ENCODE measurements around the gene TIMP3. TPM values are rescaled to one million over a fixed set of nuclear protein-coding genes. Genes with fewer than 3 reads are reported as not detected.

TIMP3 gene
- total RNA-seq, 1 experiment from 2014 or later = 0.14 TPM

DNA sequence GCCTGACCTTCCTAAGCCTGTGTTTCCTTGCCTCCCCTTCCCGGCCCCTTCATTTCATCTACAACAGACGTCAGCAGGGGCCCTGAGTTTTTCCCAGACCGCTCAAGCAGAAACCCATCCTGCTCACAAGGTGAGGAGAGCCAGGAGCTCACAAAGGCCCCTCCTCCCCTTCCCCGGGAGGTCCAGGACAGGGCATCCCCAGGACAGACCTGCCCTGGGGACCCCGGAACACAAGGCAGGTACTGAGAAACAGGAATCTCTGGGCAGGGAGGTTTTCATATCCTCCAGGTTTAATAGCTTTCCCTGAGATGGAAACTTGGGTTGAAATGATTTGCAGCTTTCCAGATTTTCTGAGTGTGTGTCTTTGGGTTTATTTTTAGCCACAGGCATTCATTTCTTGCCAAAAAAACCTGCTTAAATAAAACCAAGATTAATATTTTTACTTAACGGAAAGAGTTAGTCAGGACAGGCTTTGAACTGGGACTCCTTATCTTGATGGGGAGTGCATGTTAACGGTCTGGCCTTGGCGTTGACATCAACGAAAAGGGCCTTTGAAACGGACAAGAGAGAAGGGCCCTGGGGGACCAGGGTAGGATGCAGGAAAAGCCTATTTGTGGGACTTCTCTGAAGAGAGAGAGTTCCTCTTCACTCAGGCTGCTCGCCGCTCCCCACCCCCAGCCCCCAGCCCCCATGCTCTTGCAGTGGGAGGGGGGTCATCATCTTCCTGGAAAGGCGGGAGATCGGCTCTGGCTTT is 38.5 kb downstream of the TIMP3 start:
- no peak for DNase-seq (ENCODE audit: low read depth)
- in situ Hi-C loops (cut with HindIII; ENCODE audit: low pct_unique_long_range_greater_than_20kb, low sequenced_read_pairs) = no loop called here

GRCh38 chr22:32841175-32841574 is 39.7 kb downstream of the TIMP3 start:
- DNase-seq (ENCODE audit: low read depth) = no peak
- in situ Hi-C loops (cut with HindIII; ENCODE audit: low pct_unique_long_range_greater_than_20kb, low sequenced_read_pairs) = no loop called here

- no peak for DNase-seq (ENCODE audit: low read depth)
- in situ Hi-C loops (cut with HindIII; ENCODE audit: low pct_unique_long_range_greater_than_20kb, low sequenced_read_pairs) = no loop called here
Observed at GRCh38 chr22:32842486-32842885, 41.0 kb downstream of the TIMP3 start.

- in situ Hi-C loops (cut with HindIII; ENCODE audit: low pct_unique_long_range_greater_than_20kb, low sequenced_read_pairs) = no loop called here
- DNase-seq (ENCODE audit: low read depth) = no peak
Observed at GRCh38 chr22:32843300-32843699, 41.8 kb downstream of the TIMP3 start.

DNA sequence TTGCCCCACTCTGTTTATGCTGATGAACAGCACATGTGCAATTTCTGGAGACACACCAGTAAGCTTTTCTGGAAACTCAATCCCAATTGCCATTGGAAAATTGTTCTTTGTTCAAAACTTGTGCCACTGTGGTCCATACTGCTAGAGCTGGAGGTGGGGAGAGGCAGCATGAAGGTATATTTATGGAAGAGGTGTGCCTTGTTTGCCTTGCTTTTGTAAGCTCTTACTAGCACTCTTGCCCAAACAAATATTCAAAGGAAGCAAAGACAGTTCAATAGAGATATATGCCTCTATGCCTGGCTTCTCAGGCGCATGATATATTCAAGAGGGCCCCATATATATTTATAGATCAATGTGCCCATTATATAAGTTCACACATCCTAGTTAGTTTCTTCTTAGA is 42.7 kb downstream of the TIMP3 start:
- in situ Hi-C loops (cut with HindIII; ENCODE audit: low pct_unique_long_range_greater_than_20kb, low sequenced_read_pairs) = no loop called here
- DNase-seq (ENCODE audit: low read depth) = no peak

DNA sequence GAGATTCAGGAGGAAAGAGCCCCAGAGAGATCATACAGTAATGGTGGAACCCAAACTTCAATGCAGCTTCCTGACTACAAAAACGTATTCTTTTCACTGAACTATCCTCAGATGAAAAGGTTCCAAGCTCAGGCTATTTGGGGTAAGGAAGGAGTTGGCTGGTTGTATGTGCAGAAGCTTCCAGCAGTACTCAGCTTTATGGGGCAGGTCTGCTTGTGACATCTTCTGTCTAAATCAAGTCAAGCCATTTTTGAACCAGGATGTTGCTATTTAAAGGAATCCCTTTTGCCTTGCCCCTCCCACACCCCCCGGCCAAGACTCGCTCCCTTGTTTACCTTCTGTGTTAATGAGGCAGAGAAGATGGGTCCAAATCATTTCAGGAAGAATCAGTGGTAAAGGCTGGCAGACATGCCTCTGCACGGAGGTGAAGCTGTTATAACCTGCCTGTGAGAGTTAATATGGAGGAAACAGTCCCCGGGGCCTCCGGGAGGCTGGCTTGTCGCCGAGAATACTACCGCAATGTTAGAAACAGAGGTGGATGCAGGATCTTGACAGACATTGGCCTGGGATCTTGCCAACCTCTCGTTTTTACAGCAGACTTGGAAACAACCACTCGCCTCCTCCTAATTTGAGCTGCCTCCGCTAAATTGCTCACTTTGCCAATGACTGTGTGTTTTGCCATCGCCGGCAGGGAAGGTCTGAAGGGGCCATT is 45.4 kb downstream of the TIMP3 start:
- in situ Hi-C loops (cut with HindIII; ENCODE audit: low pct_unique_long_range_greater_than_20kb, low sequenced_read_pairs) = no loop called here
- no peak for DNase-seq (ENCODE audit: low read depth)

- DNase-seq (ENCODE audit: low read depth) = no peak
- in situ Hi-C loops (cut with HindIII; ENCODE audit: low pct_unique_long_range_greater_than_20kb, low sequenced_read_pairs) = no loop called here
Observed at GRCh38 chr22:32848226-32848625, 46.7 kb downstream of the TIMP3 start.

DNA sequence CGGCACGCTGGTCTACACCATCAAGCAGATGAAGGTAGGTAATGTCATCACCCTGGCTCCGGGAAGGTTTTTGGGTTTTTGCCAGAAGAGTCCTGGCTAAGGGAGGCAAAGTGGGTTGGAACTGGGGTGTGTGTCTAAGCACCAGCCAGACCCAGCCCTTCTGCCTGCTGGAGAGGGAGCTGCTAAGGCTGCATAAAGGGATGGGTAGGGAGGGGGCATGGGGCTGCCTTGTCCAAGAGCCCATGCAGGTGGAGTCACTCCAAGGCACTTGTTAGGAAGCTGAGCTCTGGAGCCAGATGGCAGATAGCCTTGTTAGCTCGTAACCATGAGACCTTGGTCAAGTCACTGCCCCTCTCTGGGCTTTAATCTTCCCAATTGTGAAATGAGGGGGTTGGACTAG is 48.0 kb downstream of the TIMP3 start:
- DNase-seq (ENCODE audit: low read depth) = no peak
- in situ Hi-C loops (cut with HindIII; ENCODE audit: low pct_unique_long_range_greater_than_20kb, low sequenced_read_pairs) = no loop called here

GRCh38 chr22:32850157-32850556 is 48.7 kb downstream of the TIMP3 start:
- DNase-seq (ENCODE audit: low read depth) = no peak
- in situ Hi-C loops (cut with HindIII; ENCODE audit: low pct_unique_long_range_greater_than_20kb, low sequenced_read_pairs) = no loop called here

- no peak for DNase-seq (ENCODE audit: low read depth)
- in situ Hi-C loops (cut with HindIII; ENCODE audit: low pct_unique_long_range_greater_than_20kb, low sequenced_read_pairs) = no loop called here
Observed at GRCh38 chr22:32850591-32851517, 49.3 kb downstream of the TIMP3 start.

GRCh38 chr22:32852395-32853251 is 51.1 kb downstream of the TIMP3 start:
- in situ Hi-C loops (cut with HindIII; ENCODE audit: low pct_unique_long_range_greater_than_20kb, low sequenced_read_pairs) = no loop called here
- no peak for DNase-seq (ENCODE audit: low read depth)

GRCh38 chr22:32853662-32854061 is 52.2 kb downstream of the TIMP3 start:
- in situ Hi-C loops (cut with HindIII; ENCODE audit: low pct_unique_long_range_greater_than_20kb, low sequenced_read_pairs) = no loop called here
- no peak for DNase-seq (ENCODE audit: low read depth)

- DNase-seq (ENCODE audit: low read depth) = no peak
- in situ Hi-C loops (cut with HindIII; ENCODE audit: low pct_unique_long_range_greater_than_20kb, low sequenced_read_pairs) = no loop called here
Observed at GRCh38 chr22:32854351-32854804, 52.9 kb downstream of the TIMP3 start.

GRCh38 chr22:32855045-32855756 is 53.7 kb downstream of the TIMP3 start:
- in situ Hi-C loops (cut with HindIII; ENCODE audit: low pct_unique_long_range_greater_than_20kb, low sequenced_read_pairs) = no loop called here
- no peak for DNase-seq (ENCODE audit: low read depth)

DNA sequence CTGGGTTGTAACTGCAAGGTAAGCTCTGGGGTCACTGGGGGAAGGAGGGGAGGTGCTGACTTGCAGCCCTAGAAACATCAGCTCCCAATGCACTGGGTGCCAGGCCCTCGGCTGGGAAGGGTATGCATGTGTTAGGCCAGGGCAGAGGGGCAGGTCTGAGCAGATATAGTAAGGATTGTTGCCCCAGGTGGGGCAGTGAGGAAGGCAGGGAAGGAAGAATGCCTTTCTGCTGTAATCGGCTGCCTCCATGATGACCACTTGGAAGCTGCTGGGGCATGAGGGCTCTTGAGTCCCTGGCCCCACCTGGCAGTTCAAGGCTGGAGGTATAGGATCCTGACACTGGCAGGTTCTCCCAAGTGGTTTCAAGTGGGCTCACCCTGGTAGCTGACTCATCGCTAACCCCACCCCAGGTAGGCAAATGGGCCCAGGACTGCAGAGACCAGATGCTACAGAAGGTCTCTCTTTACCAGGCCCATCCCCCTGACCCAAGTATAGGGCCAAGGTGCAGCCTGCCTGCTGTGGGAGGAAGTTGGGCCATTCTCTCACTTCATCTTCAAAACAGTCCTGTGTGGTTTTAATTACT is 56.7 kb downstream of the TIMP3 start:
- in situ Hi-C loops (cut with HindIII; ENCODE audit: low pct_unique_long_range_greater_than_20kb, low sequenced_read_pairs) = no loop called here
- no peak for DNase-seq (ENCODE audit: low read depth)

- in situ Hi-C loops (cut with HindIII; ENCODE audit: low pct_unique_long_range_greater_than_20kb, low sequenced_read_pairs) = no loop called here
Observed at GRCh38 chr22:32858957-32859356, 57.5 kb downstream of the TIMP3 start.

DNA sequence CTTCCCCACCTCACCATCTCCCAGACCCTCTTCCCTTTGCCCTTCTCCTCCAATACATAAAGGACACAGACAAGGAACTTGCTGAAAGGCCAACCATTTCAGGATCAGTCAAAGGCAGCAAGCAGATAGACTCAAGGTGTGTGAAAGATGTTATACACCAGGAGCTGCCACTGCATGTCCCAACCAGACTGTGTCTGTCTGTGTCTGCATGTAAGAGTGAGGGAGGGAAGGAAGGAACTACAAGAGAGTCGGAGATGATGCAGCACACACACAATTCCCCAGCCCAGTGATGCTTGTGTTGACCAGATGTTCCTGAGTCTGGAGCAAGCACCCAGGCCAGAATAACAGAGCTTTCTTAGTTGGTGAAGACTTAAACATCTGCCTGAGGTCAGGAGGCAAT is 58.2 kb downstream of the TIMP3 start:
- DNase-seq (ENCODE audit: low read depth) = no peak
- in situ Hi-C loops (cut with HindIII; ENCODE audit: low pct_unique_long_range_greater_than_20kb, low sequenced_read_pairs) = no loop called here

More at GRCh38 chr22:32858957-32859356, 57.5 kb downstream of the TIMP3 start:
- no peak for DNase-seq (ENCODE audit: low read depth)
